Nephron progenitor cell (in vitro differentiated cells): Measurements from ENCODE around the gene PFKL.

Source experiments
- DNase-seq: peaks from one replicate; pipeline ENCODE4 v3.0.0; 2021
- H3K27ac Mint-ChIP-seq: 2 replicates; pipeline ENCODE4 v1.8.0; 2021; ENCODE audit warnings: mild to moderate bottlenecking, moderate library complexity, mixed read lengths
- H3K27me3 Mint-ChIP-seq: 2 replicates; pipeline ENCODE4 v1.8.0; 2021; ENCODE audit warnings: mild to moderate bottlenecking, low read depth, mixed read lengths; ENCODE audit not compliant: poor library complexity
- H3K36me3 Mint-ChIP-seq: 2 replicates; pipeline ENCODE4 v1.8.0; 2021; ENCODE audit warnings: low read depth, mixed read lengths
- H3K4me1 Mint-ChIP-seq: 2 replicates; pipeline ENCODE4 v1.8.0; 2021; ENCODE audit warnings: mixed read lengths
- H3K4me3 Mint-ChIP-seq: 2 replicates; pipeline ENCODE4 v1.8.0; 2021; ENCODE audit warnings: mild to moderate bottlenecking, moderate library complexity, mixed read lengths
- H3K9me3 Mint-ChIP-seq: 2 replicates; pipeline ENCODE4 v1.8.0; 2021; ENCODE audit warnings: mild to moderate bottlenecking, moderate library complexity, mixed read lengths
- CTCF ChIP-seq: fragments of 200-600 bp; sonication (generic); IDR thresholded peaks from 2 replicates; pipeline ENCODE4 v1.5.0; 2021; ENCODE audit warnings: antibody characterized with exemption

The PFKL gene

GRCh38 chr21:44304877-44305293 lies 5.0 kb downstream of the PFKL start:
- Mint-ChIP-seq H3K36me3 (no peaks in the 10 kb centered on the region), H3K4me3 (peak overlapping the region; percentile 62), H3K4me1 (peaks cover 49% of the 10 kb centered on the region), H3K27ac (peak overlapping the region; percentile 87), H3K9me3 (no peaks in the 10 kb centered on the region), H3K27me3 (no peaks in the 10 kb centered on the region)
- peak; percentile 63 for TF ChIP-seq CTCF
- peak; percentile 70 for DNase-seq

DNA sequence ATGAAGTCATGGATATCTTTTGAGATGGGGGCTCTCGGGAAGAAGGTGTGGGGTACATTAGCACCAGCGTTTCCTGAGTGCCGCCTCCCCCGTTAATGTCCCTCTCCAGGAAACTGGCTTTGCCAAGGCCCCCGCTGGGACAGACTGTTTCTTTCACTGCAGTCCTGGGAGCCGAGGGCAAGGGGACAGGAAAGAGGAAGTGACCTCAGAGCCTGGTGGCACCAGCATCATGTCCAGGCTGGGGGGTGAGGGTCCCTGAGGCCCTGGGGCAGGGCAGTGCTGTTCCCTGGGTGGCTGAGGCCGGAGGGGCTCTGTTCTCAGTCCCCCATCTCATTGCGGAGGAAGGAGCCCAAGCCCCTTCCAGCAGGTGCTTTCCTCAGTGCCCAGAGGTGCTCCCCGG lies 5.8 kb downstream of the PFKL start:
- no peaks in the 10 kb centered on the region for H3K9me3 Mint-ChIP-seq
- no peaks in the 10 kb centered on the region for H3K27me3 Mint-ChIP-seq
- no peak overlapping the region for H3K27ac Mint-ChIP-seq
- no peak for TF ChIP-seq CTCF
- DNase-seq: no peak
- H3K36me3 Mint-ChIP-seq: no peaks in the 10 kb centered on the region
- H3K4me1 Mint-ChIP-seq: peaks cover 48% of the 10 kb centered on the region
- H3K4me3 Mint-ChIP-seq: no peak overlapping the region

DNA sequence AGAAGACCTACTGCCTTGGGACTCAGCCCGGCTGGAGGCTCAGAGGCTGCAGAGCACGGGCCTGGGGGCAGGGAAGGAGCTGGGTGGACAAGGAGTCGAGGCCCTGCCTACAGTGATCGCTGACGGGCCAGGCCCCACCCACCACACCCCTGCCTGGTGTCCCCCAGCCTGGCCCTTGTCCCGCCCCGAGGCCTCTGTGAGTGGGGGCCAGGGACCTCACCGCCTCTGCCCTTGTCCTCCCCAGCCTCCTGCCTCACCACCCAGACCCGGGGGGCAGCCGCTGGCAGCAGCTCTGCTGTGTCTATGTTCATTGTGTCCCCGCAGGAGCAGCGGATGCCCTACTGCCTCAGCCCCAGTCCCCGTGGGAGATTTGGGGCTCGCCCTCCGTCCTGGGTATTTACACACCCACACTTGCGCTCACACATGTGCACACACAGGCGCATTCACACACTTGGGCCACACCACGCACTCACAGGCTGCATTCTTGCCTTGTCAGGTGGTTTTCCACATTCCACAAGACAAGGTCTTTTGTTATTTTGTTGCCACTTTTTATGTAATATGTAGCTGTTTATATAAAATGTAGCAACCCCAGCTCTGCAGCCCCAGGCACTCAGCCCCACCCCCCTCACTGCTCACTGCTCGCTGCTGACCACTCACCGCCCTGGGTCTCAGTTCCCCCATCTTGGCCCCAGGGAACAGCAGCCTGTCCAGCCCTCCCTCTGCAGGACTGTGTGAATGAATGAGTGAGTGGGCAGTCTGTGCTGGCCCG lies 7.3 kb downstream of the PFKL start:
- Mint-ChIP-seq H3K4me3 (no peak overlapping the region), H3K4me1 (peaks cover 37% of the 10 kb centered on the region), H3K27ac (no peak overlapping the region), H3K27me3 (no peaks in the 10 kb centered on the region), H3K9me3 (no peaks in the 10 kb centered on the region), H3K36me3 (peaks cover 8% of the 10 kb centered on the region)
- TF ChIP-seq CTCF: no peak
- DNase-seq: no peak

DNA sequence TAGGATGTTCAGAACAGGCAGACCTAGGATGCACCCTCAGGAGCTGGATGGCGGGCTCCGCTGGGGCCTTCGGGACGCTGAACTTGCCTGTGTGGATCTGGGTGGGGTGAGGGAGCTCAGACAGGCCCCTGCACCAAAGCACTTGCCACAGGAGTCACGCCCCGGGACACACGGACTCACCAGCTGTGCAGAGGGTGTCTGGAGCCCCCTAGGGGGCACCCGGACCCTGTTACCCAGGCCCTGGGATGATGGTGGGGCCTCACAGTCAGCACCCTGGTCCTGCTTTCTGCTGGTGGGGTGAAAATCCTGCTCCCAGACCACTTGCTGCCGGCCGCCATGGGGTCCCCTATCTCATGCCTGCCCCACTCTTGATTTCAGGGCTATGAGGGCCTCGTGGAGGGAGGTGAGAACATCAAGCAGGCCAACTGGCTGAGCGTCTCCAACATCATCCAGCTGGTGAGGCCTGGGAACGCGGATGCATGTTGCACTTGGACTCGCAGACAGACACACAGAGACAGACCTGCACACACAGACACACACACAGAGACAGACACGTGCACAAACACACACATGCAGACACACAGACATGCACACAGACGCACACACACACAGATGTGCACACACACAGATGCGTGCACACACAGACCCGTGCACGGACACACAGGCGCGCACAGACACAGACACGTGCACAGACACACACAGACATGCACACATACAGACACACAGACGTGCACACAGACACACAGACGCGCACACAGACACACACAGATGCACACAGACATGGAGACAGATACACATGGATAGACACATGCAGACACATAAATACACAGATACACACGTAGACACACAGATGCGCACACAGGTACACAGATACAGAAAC lies 11.0 kb downstream of the PFKL start:
- Mint-ChIP-seq H3K27me3 (no peaks in the 10 kb centered on the region), H3K4me3 (no peak overlapping the region), H3K36me3 (peaks cover 8% of the 10 kb centered on the region), H3K27ac (no peak overlapping the region), H3K4me1 (peaks cover 6% of the 10 kb centered on the region), H3K9me3 (no peaks in the 10 kb centered on the region)
- no peak for TF ChIP-seq CTCF
- no peak for DNase-seq

- no peaks in the 10 kb centered on the region for H3K27me3 Mint-ChIP-seq
- H3K4me1 Mint-ChIP-seq: peaks cover 6% of the 10 kb centered on the region
- H3K9me3 Mint-ChIP-seq: no peaks in the 10 kb centered on the region
- TF ChIP-seq CTCF: no peak
- H3K36me3 Mint-ChIP-seq: peaks cover 12% of the 10 kb centered on the region
- no peak for DNase-seq
- no peak overlapping the region for H3K4me3 Mint-ChIP-seq
- no peak overlapping the region for H3K27ac Mint-ChIP-seq
Measured at GRCh38 chr21:44312089-44312488, 12.2 kb downstream of the PFKL start.
